ENCODE results near the gene GALNS.

DNA sequence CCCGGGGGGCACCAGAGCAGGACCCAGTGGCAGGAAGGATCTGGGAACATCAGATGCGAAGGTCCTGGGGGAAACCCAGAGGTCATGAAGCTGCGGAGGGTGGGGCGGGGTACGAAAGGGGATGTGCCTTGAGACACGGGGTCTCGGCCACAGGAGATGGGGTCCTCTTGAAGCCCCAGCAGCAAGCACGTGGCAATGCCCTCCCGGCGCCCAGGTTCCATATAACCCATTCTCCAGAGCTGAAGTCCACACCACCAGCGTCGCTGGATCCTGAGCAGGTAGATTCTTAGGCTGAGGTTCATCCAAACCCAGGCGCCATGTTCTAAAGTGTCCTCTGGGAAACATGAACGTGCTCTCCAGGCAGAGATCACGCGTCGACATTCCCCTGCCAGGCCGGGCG is 92.7 kb downstream of the GALNS start:
- TF ChIP-seq, protein P1, sequence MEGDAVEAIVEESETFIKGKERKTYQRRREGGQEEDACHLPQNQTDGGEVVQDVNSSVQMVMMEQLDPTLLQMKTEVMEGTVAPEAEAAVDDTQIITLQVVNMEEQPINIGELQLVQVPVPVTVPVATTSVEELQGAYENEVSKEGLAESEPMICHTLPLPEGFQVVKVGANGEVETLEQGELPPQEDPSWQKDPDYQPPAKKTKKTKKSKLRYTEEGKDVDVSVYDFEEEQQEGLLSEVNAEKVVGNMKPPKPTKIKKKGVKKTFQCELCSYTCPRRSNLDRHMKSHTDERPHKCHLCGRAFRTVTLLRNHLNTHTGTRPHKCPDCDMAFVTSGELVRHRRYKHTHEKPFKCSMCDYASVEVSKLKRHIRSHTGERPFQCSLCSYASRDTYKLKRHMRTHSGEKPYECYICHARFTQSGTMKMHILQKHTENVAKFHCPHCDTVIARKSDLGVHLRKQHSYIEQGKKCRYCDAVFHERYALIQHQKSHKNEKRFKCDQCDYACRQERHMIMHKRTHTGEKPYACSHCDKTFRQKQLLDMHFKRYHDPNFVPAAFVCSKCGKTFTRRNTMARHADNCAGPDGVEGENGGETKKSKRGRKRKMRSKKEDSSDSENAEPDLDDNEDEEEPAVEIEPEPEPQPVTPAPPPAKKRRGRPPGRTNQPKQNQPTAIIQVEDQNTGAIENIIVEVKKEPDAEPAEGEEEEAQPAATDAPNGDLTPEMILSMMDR (conservative IDR thresholded peaks at IDR 0.05; ENCODE audit: low read depth, low read length), result no peak
- TF ChIP-seq, protein P2, sequence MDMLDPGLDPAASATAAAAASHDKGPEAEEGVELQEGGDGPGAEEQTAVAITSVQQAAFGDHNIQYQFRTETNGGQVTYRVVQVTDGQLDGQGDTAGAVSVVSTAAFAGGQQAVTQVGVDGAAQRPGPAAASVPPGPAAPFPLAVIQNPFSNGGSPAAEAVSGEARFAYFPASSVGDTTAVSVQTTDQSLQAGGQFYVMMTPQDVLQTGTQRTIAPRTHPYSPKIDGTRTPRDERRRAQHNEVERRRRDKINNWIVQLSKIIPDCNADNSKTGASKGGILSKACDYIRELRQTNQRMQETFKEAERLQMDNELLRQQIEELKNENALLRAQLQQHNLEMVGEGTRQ (IDR thresholded peaks at IDR 0.05; ENCODE audit: low read depth, low read length), result no peak
- no peak for TF ChIP-seq POLR2A (IDR thresholded peaks at IDR 0.05; ENCODE audit: low read depth, low read length)
- no peak for TF ChIP-seq MXI1 (IDR thresholded peaks at IDR 0.05; ENCODE audit: borderline replicate concordance, low read depth, low read length)
- TF ChIP-seq RFX5 (IDR thresholded peaks at IDR 0.05; ENCODE audit: low read depth, low read length), result no peak
- TF ChIP-seq MAFK (IDR thresholded peaks at IDR 0.05; ENCODE audit: low read depth, low read length), result no peak
- no peak for TF ChIP-seq CEBPB (IDR thresholded peaks at IDR 0.05; ENCODE audit: low read depth, low read length)
- TF ChIP-seq SMC3 (IDR thresholded peaks at IDR 0.05; ENCODE audit: low read depth, low read length), result no peak
- TF ChIP-seq CHD1 (IDR thresholded peaks at IDR 0.05; ENCODE audit: low read depth, low read length), result no peak

Data from IMR-90 (cell line).